ENCODE data around the gene MIPOL1.
"Not testable (repeated sequence)": the region's sequence is repeated elsewhere in the genome, so short reads cannot be mapped to it uniquely, and the experiment has no call there.

MIPOL1 gene

DNA sequence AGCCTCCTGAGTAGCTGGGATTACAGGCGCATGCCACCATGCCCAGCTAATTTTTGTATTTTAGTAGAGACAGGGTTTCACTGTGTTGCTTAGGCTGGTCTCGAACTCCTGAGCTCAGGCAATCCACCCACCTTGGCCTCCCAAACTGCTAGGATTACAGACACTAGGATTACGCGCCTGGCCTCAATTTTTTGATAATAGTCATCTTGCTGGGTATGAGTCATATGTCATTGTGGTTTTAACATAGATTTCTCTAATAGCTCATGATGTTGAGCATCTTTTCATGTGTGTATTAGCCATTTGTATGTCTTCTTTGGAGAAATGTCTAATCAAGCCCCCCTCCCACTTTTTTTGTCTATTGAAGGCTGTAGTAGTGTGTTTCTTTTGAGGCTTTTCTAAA, 38.3 kb downstream of the MIPOL1 start:
- DNase-seq, result not testable (repeated sequence)

- no peak for DNase-seq
These were observed 39.4 kb downstream of the MIPOL1 start for GRCh38 chr14:37237094-37237493.

- DNase-seq, result no peak
These were observed 40.0 kb downstream of the MIPOL1 start for GRCh38 chr14:37237735-37238200.

- DNase-seq, result no peak
These were observed 43.5 kb downstream of the MIPOL1 start for GRCh38 chr14:37241198-37241597.

DNA sequence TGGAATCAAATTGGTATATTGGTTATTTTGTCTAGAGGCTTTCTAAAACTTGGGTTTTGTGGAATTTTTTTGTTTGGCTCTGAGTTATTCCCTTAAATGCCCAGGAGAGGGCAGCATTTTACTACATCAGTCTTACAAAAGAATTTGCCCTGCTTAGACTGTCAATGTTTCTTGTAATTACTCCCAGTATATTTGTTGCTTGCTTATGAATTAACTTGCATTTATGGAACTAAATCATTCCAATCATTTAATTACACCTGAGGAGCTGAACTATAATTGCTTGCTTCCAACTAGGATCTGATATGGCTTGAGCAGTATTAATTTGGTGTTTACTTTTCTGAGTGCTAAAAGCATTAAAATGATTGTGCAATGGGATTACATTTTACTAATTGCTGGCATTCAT, 48.7 kb downstream of the MIPOL1 start:
- peak; percentile 33 for DNase-seq

- no peak for DNase-seq
These were observed 50.2 kb downstream of the MIPOL1 start for GRCh38 chr14:37247791-37248461.

DNA sequence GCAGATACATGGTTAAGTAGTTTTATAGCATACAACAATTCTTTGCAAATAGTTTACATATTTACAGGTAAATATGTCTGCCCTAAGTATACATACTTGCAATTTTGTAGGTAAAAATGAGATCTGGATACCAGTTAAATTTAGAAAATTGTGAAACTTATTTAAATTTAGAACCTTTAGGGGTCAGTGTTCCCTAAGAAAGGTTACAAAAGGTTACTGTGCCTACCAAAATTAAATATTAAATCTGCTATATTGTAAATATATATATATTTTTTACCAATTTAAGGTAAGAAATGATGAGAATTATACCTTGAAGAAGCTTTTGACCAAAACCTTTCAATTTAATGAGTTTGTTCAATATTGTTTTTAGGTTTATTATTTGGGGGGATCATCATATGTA, 54.0 kb downstream of the MIPOL1 start:
- no peak for DNase-seq

- no peak for DNase-seq
These were observed 54.7 kb downstream of the MIPOL1 start for GRCh38 chr14:37252434-37252833.

DNA sequence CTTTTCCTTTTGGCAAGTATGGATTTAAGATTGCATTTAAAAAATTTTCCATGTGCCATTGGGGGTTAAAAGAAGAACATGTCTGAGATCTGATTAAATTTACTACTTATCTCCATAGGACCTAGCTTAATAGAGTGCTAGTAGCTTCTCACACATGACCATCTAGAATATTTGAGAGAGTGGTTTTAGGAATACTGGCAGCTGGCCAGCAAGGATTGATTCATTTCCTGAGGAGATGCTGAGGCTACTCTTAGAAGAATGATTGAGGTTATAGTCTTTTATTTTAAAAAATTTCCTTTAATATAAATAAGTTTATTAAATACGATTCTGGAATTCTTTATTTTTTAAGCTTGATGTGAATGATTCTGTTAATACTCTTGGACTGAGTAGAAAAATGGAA, 56.2 kb downstream of the MIPOL1 start:
- peak; percentile 38 for DNase-seq

- DNase-seq, result no peak
These were observed 56.7 kb downstream of the MIPOL1 start for GRCh38 chr14:37254411-37254947.

- DNase-seq, result no peak
These were observed 59.8 kb downstream of the MIPOL1 start for GRCh38 chr14:37257501-37258070.

GRCh38 chr14:37262649-37263048, 64.9 kb downstream of the MIPOL1 start:
- DNase-seq, result no peak

DNA sequence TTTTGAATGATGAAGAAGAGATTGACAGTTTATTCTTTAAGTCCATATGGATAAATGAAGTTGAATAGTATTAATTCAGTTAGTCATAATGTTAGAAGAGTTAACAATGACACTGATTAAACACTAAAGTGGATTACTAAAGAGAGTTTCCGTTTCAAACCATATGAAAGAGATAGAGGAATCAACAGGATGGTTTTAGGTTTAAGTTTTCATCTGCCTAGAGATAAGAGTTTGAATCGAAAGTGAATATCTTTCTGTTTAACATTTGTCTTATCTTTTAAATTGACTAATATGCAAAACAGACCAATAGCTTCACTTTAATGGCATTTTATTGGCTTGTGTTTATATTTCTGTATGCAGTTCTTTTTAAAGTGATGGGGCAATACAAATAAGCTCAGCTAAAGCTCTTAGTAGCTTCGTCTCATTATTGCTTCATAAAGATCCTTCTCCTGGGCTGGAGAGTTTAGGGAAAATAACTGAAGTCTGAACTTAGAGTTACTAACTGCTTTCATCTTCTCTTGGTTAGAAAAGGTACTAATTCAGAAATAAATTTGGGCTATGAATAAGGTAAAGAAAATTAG, 66.0 kb downstream of the MIPOL1 start:
- DNase-seq, result no peak

DNA sequence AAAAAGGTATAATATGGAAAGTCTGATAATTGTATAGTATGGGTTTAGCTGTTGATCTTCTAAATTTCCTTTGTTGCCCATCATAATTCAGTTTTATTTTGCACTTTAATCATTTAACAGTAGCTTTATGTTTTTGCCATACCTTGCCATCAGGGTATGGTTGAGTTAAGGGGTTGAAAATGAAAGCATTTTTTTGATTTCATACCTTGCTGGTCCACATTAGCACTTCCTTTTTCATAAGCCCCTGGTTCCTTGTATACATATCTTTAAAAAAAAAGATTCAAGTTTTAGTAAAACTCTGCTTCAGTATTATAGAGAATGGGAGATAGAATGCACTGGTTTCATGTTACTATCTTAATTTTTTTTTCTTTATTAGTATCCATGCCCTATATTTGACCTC, 71.1 kb downstream of the MIPOL1 start:
- DNase-seq, result no peak

- DNase-seq, result no peak
These were observed 72.9 kb downstream of the MIPOL1 start for GRCh38 chr14:37270629-37271028.

DNA sequence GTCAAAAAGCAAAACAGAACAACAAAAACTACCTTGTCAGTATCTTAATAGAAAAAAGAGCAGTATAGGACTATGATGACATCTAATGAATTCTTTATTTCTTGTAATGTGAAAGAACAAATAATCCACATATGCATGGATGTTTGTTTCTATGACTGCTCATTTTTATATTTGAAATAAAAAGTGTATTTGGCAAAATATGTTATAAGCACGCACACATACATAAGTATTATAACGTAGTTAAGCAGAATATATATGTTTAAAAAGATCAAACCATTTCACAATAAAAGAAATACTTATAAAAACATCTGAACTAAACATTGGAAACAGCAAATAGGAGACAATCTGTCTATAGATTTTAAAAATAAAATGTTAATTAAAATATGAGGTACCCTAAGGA, 74.8 kb downstream of the MIPOL1 start:
- no peak for DNase-seq

DNA sequence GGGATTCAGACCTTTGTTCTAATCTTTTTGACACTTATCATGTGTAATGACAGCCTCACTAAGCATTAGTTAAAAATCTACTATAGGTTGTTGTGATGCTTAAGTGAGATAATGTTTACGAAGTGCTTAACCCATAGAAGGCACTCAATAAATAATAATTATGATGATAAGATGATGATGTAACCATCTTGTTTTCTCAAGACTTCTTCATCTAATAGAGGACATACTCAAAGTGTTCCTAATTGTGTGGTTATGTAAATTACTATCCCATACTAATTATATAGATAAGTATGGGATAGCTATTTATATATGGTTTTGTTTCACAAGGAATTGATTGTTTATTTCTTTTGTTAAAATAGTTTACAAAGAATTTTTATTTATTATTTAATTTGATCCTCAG, 76.9 kb downstream of the MIPOL1 start:
- no peak for DNase-seq

GRCh38 chr14:37275963-37276362, 78.2 kb downstream of the MIPOL1 start:
- no peak for DNase-seq

DNA sequence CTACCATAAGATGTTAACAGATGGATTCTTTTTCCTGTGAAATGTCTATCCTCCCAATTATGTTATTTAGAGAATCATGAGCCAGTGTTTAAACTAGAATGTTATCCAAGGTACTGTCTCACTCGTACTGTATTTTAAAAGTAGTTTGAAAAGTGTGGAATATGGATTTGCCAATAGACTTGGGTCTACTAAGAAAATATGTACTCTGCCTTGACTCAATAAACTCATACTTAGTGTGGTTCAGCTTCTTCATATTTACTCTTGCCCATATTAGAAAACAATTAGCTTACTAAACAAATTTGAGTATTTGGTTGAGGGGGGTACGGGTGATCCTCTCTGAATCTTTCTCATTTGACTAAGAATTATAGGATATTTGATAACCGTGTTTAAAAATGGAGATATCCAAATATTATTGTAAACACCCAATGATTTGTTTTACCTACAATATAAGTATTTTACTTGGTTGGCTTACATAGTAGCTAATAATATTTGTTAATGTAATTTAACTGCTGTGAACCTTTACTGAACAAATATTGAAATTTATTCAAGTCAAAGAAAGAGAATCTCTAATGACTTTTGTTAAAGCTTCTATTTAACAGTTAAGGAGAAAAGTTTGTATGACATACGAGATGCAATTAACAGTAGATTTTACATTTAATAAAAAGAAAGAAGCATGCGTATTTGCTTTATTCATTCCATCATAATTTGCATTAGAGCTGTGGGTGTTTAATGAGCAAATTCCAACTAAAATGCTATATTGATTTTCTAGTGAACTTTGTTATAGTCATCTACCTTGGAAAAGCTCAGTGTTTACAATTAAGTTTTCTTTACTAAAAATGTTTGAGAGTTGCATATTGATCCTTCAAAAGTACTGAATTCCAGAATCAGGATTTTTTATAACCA, 81.2 kb downstream of the MIPOL1 start:
- DNase-seq, result no peak

DNA sequence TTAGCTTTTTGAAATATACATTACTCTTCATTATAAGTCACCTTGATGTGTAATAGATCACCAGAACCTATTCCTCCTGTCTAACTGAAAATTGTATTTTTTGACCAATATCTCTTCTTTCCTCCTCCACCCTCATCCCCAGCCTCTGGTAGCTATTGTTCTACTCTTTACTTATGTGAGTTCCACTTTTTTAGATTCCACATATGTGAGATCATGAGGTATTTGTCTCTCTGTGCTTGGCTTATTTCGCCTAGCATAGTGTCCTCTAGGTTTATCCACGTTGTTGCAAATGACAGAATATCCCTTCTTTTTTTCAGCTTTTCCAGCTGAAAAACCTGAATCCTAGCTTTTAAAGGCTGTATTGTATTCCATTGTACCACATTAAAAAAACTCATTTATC, 82.1 kb downstream of the MIPOL1 start:
- DNase-seq, result no peak

DNA sequence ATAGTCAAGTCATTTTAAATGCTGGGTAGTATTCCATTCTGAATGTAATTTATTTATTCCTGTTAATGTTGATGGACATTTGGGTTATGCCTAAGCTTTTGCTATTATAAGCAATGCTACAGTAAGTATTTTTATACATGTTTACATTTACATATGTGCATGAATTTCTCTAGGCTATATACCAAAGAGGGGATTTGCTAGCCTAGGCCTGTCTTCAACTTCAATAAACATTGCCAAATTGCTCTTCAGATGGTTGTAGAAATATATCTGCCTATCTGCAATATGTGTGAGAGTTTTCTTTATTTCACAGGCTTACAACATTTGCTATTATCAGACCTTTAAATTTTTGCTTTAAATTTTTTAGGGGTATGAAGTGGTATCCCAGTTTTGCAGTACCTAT, 87.0 kb downstream of the MIPOL1 start:
- DNase-seq, result no peak

DNA sequence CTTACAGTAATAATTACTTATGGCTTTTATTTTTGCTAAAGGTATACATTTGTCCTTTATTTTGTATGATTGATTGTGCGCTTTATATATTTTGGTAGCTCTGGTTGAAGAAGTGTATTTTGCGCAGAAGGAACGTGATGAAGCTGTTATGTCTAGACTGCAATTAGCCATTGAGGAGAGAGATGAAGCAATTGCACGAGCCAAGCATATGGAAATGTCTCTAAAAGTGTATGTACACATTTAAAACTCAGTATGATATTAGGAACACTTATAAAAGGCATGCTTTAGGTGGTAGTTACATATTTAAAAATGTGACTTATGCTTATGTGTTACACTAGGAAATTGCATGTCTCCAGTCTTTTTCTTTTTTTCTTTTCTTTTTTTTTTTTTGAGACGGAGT, 87.5 kb downstream of the MIPOL1 start:
- DNase-seq, result no peak

- no peak for DNase-seq
These were observed 92.0 kb downstream of the MIPOL1 start for GRCh38 chr14:37289688-37290087.
